Effector memory CD8-positive, alpha-beta T cell (primary cell): ENCODE measurements around the gene CHN2.

Experiments
- ATAC-seq: fragments of 150-1000 bp; cut with Tn5 transposase; replicated peaks from 2 replicates; pipeline ENCODE4 v1.10.0; 2021; ENCODE audit warnings: mild to moderate bottlenecking, moderate library complexity
- DNase-seq, 3 experiments: peaks; one replicate each; pipeline ENCODE4 v3.0.0; 2021
- H3K27ac Mint-ChIP-seq, 2 donors: one replicate each; pipeline ENCODE4 v1.8.0; 2022; ENCODE audit warnings: mild to moderate bottlenecking in 2 of 2, mixed read lengths in 2 of 2, moderate library complexity in 2 of 2
- H3K27me3 Mint-ChIP-seq, 2 donors: one replicate each; pipeline ENCODE4 v1.8.0; 2022; ENCODE audit warnings: mixed read lengths in 2 of 2
- H3K36me3 Mint-ChIP-seq: one replicate; pipeline ENCODE4 v1.8.0; 2022; ENCODE audit warnings: mild to moderate bottlenecking, moderate library complexity, mixed read lengths; ENCODE audit not compliant: insufficient read depth
- H3K4me1 Mint-ChIP-seq, 2 donors: one replicate each; pipeline ENCODE4 v1.8.0; 2022; ENCODE audit warnings: low read depth in 2 of 2, mixed read lengths in 2 of 2
- H3K4me3 Mint-ChIP-seq, 2 donors: one replicate each; pipeline ENCODE4 v1.8.0; 2022; ENCODE audit warnings: mild to moderate bottlenecking in 2 of 2, mixed read lengths in 2 of 2, moderate library complexity in 2 of 2
- H3K9me3 Mint-ChIP-seq, 2 donors: one replicate each; pipeline ENCODE4 v1.8.0; 2022; ENCODE audit warnings: mixed read lengths in 2 of 2

Gene CHN2

DNA sequence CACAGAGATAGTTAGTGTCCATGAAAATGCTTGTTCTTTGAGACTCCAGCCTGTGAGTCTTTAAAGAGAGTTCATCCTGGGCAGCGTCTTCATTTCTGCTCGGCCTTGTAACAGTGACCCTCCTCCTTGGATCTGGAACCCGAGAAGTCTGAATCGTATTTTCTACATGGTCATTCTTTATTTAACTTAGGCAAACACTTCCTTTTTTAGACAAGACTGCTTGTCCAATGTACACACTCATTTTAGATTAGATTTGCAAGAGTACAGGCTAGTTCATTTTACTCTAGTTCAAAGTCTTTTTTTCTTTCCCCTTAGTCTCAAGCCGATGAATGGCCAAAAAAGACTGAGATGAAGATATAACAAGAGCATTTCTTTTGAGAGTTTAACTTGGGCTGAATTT is 133.5 kb downstream of the CHN2 start:
- no peak for ATAC-seq
- no peak overlapping the region for H3K27ac Mint-ChIP-seq
- H3K4me3 Mint-ChIP-seq = no peak overlapping the region
- H3K27me3 Mint-ChIP-seq = no peaks in the 10 kb centered on the region
- H3K36me3 Mint-ChIP-seq = peaks cover 3% of the 10 kb centered on the region
- H3K4me1 Mint-ChIP-seq = peaks cover 7 to 8% of the 10 kb centered on the region in 2 donors
- H3K9me3 Mint-ChIP-seq = no peaks in the 10 kb centered on the region
- no peak for DNase-seq

DNA sequence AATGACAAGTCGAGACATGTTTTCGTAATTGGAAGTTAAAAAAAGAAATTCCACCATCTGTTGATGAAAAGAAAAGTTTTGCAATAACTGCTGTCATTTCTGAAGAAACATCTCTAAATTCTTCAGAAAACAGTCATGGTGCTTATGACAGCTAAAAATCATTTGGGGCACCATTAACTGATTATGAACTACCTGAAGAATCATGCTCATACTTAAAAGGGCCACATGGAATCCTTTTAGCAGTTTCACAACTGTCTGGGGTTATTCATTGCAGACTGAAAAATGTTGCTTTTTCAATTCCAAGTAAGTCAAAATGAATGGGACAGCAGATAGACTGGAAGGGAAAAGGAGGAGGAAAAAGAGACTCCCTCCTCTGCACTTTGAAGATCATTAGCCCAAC is 134.2 kb downstream of the CHN2 start:
- Mint-ChIP-seq H3K27ac (peak overlapping the region in 1 of 2 donors; percentile 27), H3K9me3 (no peaks in the 10 kb centered on the region), H3K36me3 (no peaks in the 10 kb centered on the region), H3K4me1 (peaks cover 4 to 7% of the 10 kb centered on the region in 2 donors), H3K27me3 (no peaks in the 10 kb centered on the region), H3K4me3 (no peak overlapping the region)
- ATAC-seq (no peak), DNase-seq (no peak)

DNA sequence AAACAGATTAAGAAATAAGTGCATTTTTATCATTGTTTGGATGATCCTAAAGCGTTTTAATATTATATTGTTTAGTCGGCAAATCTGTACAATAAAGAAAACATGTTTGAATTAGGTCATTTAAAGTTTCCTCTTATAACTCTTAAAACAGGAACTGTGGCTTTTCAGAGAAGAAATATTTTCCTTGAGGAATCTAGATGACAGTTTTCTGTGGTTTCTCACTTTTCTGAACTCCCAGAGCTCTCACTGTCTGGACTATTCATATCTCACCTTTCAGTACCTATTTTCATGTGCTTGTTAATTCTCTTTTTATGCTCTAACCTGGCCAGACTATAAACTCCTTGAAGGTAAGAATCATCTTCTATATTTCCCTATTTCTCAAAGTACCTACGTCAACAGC is 135.1 kb downstream of the CHN2 start:
- ATAC-seq = no peak
- Mint-ChIP-seq H3K4me1 (peaks cover 7 to 10% of the 10 kb centered on the region in 2 donors), H3K36me3 (no peaks in the 10 kb centered on the region), H3K9me3 (no peaks in the 10 kb centered on the region), H3K4me3 (no peak overlapping the region), H3K27ac (peak overlapping the region; percentile 7 to 27), H3K27me3 (no peaks in the 10 kb centered on the region)
- DNase-seq = no peak

- H3K27ac Mint-ChIP-seq = peak overlapping the region; percentile 7 to 36
- H3K4me3 Mint-ChIP-seq = no peak overlapping the region
- H3K27me3 Mint-ChIP-seq = no peaks in the 10 kb centered on the region
- no peaks in the 10 kb centered on the region for H3K36me3 Mint-ChIP-seq
- no peak for ATAC-seq
- no peaks in the 10 kb centered on the region for H3K9me3 Mint-ChIP-seq
- H3K4me1 Mint-ChIP-seq = peaks cover 11% of the 10 kb centered on the region in 2 donors
- no peak for DNase-seq
Measured at GRCh38 chr7:29330136-29330535, 135.6 kb downstream of the CHN2 start.

- DNase-seq (no peak), ATAC-seq (no peak)
- peak overlapping the region in 1 of 2 donors; percentile 63 for H3K27ac Mint-ChIP-seq
- no peaks in the 10 kb centered on the region for H3K36me3 Mint-ChIP-seq
- H3K9me3 Mint-ChIP-seq = no peaks in the 10 kb centered on the region
- peaks cover 19 to 20% of the 10 kb centered on the region in 2 donors for H3K4me1 Mint-ChIP-seq
- H3K4me3 Mint-ChIP-seq = no peak overlapping the region
- H3K27me3 Mint-ChIP-seq = no peaks in the 10 kb centered on the region
Measured at GRCh38 chr7:29331163-29331562, 136.6 kb downstream of the CHN2 start.

GRCh38 chr7:29332042-29332811 is 137.7 kb downstream of the CHN2 start:
- H3K27me3 Mint-ChIP-seq = no peaks in the 10 kb centered on the region
- H3K36me3 Mint-ChIP-seq = no peaks in the 10 kb centered on the region
- ATAC-seq = no peak
- peaks cover 24 to 31% of the 10 kb centered on the region in 2 donors for H3K4me1 Mint-ChIP-seq
- H3K4me3 Mint-ChIP-seq = no peak overlapping the region
- no peaks in the 10 kb centered on the region for H3K9me3 Mint-ChIP-seq
- peak overlapping the region in 1 of 2 donors; percentile 72 for H3K27ac Mint-ChIP-seq
- no peak for DNase-seq

GRCh38 chr7:29332875-29333855 is 138.6 kb downstream of the CHN2 start:
- Mint-ChIP-seq H3K4me1 (peaks cover 31 to 40% of the 10 kb centered on the region in 2 donors), H3K27me3 (no peaks in the 10 kb centered on the region)

GRCh38 chr7:29335188-29336083 is 140.9 kb downstream of the CHN2 start:
- Mint-ChIP-seq H3K36me3 (no peaks in the 10 kb centered on the region), H3K9me3 (no peaks in the 10 kb centered on the region), H3K27ac (peak overlapping the region; percentile 73 to 93), H3K4me3 (no peak overlapping the region), H3K4me1 (peaks cover 31 to 39% of the 10 kb centered on the region in 2 donors), H3K27me3 (no peaks in the 10 kb centered on the region)
- DNase-seq (no peak), ATAC-seq (no peak)

More at GRCh38 chr7:29332875-29333855, 138.6 kb downstream of the CHN2 start:
- Mint-ChIP-seq H3K4me3 (no peak overlapping the region), H3K27ac (peak overlapping the region in 1 of 2 donors; percentile 72), H3K9me3 (no peaks in the 10 kb centered on the region), H3K36me3 (no peaks in the 10 kb centered on the region)
- ATAC-seq (no peak), DNase-seq (no peak)

DNA sequence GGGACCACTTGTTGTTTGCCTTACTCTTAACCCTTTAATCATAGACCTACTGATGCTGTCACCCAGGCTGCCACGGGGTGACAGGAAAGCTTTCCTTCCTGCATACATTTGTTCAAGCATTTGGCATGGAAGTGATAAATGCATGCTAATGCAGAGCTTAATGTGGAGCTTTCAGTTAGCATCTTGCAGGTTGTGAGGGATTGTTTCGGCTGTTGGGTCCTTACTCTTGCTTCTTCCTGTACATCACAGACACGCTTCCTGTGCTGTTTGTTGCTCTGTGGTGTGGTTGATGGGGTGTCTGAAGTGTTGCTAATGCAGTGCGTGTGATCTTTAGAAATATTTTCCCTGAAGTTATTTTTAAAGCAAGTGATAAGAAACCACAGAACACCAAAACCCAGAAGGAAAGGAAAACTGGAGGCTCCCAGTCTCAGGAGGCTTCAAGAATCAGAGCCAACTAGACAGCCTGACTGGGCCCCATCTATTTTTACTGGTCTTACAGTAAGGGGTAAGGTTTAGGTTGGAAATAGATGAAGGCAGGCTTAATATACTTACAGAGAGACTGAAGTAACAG is 143.1 kb downstream of the CHN2 start:
- H3K27ac Mint-ChIP-seq = peak overlapping the region; percentile 49 to 93
- peak overlapping the region; percentile 24 to 57 for H3K4me3 Mint-ChIP-seq
- no peaks in the 10 kb centered on the region for H3K9me3 Mint-ChIP-seq
- no peaks in the 10 kb centered on the region for H3K36me3 Mint-ChIP-seq
- H3K27me3 Mint-ChIP-seq = no peaks in the 10 kb centered on the region
- DNase-seq = peak; percentile 42 to 55 (median 43)
- ATAC-seq = peak; percentile 98
- peaks cover 28 to 39% of the 10 kb centered on the region in 2 donors for H3K4me1 Mint-ChIP-seq

- peaks cover 17 to 26% of the 10 kb centered on the region in 2 donors for H3K4me1 Mint-ChIP-seq
- ATAC-seq (no peak), DNase-seq (no peak)
- no peaks in the 10 kb centered on the region for H3K9me3 Mint-ChIP-seq
- no peaks in the 10 kb centered on the region for H3K27me3 Mint-ChIP-seq
- no peak overlapping the region for H3K4me3 Mint-ChIP-seq
- no peaks in the 10 kb centered on the region for H3K36me3 Mint-ChIP-seq
- no peak overlapping the region for H3K27ac Mint-ChIP-seq
Measured at GRCh38 chr7:29340696-29341095, 146.1 kb downstream of the CHN2 start.

DNA sequence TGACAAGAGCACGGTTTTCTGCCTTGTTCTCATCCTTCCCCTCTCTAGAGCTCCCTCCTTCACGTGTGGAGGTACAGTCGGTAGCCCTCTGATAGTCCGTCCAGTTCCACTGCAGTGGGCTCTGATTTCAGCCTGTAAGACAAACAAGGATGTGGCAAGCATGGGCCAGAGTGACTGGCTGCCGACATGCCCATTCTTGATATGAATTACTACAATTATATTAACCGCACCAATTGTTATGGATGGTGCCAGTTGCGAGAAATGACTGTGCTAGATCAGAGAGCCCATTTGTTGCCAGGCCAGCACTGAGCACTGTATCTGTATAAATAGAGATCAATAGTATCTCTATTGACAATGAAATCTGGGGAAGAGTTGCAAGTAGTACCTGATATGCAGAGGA is 146.6 kb downstream of the CHN2 start:
- Mint-ChIP-seq H3K36me3 (no peaks in the 10 kb centered on the region), H3K27ac (peak overlapping the region in 1 of 2 donors; percentile 18), H3K27me3 (no peaks in the 10 kb centered on the region), H3K4me1 (peaks cover 14 to 23% of the 10 kb centered on the region in 2 donors), H3K4me3 (no peak overlapping the region), H3K9me3 (no peaks in the 10 kb centered on the region)
- ATAC-seq = no peak
- DNase-seq = no peak

DNA sequence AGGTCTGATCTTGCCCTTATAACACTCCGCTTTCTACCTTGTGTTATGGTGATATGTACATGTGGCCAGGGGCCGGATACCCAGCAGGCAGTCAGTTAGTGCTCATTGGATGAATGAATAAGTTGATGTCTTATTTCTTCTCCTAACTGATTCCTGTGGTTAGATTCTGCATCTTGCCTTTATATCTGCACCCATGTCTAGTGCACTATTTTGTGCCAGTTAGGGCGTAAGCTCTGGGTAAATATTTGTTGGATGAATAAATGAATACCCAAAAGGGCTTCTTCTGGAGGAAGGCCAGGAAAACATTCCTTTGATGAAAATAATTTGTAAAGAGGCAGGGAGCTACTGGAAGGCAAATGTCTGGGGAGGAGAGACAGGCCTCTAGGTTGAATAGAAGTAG is 148.2 kb downstream of the CHN2 start:
- H3K27ac Mint-ChIP-seq = no peak overlapping the region
- H3K36me3 Mint-ChIP-seq = peaks cover 3% of the 10 kb centered on the region
- H3K9me3 Mint-ChIP-seq = no peaks in the 10 kb centered on the region
- no peaks in the 10 kb centered on the region for H3K27me3 Mint-ChIP-seq
- H3K4me3 Mint-ChIP-seq = no peak overlapping the region
- H3K4me1 Mint-ChIP-seq = peaks cover 1 to 8% of the 10 kb centered on the region in 2 donors
- no peak for DNase-seq
- ATAC-seq = no peak
